ENCODE results near the gene CDH11. TPM values are rescaled to one million over a fixed set of nuclear protein-coding genes. Genes with fewer than 3 reads are reported as not detected.

Gene CDH11
- total RNA-seq, 1 experiment from 2014 or later: 297 TPM

GRCh38 chr16:65044873-65045272 lies 77.0 kb downstream of the CDH11 start:
- CTCF ChIA-PET: no interaction called here
- POLR2A ChIA-PET (ENCODE audit: low non-redundant PET): no interaction called here
- Histone ChIP-seq H3K4me1 (ENCODE audit: insufficient read depth, low read length, poor library complexity, severe bottlenecking) (peaks cover 4% of the 10 kb centered on the region), H3K27ac (ENCODE audit: low read depth, low read length, poor library complexity, severe bottlenecking) (no peak overlapping the region), H3K9me3 (ENCODE audit: low read depth, low read length, poor library complexity, severe bottlenecking) (no peaks in the 10 kb centered on the region), H3K4me3 (ENCODE audit: low read depth, low read length, poor library complexity, severe bottlenecking) (no peak overlapping the region), H3K27me3 (replicated peaks; ENCODE audit: insufficient read depth, low read depth, low read length, poor library complexity) (no peaks in the 10 kb centered on the region), H3K36me3 (ENCODE audit: insufficient read depth, low read length, poor library complexity, severe bottlenecking) (peaks cover 82% of the 10 kb centered on the region)
- DNase-seq (ENCODE audit: low spot score): no peak
- TF ChIP-seq CTCF (conservative IDR thresholded peaks at IDR 0.05; ENCODE audit: low read depth, low read length) (no peak), EZH2 (IDR thresholded peaks at IDR 0.05; ENCODE audit: borderline replicate concordance, low read depth, low read length, poor library complexity, severe bottlenecking) (no peak)
- no TSS peak for BruUV-seq (replicated peaks)
- intact Hi-C loops (cut with micrococcal nuclease; ENCODE audit: unreplicated experiment): no loop called here

GRCh38 chr16:65044026-65044425 lies 77.8 kb downstream of the CDH11 start:
- intact Hi-C loops (cut with micrococcal nuclease; ENCODE audit: unreplicated experiment): no loop called here
- no peak overlapping the region for H3K27ac ChIP-seq (ENCODE audit: low read depth, low read length, poor library complexity, severe bottlenecking)
- TF ChIP-seq EZH2 (IDR thresholded peaks at IDR 0.05; ENCODE audit: borderline replicate concordance, low read depth, low read length, poor library complexity, severe bottlenecking) (no peak), CTCF (conservative IDR thresholded peaks at IDR 0.05; ENCODE audit: low read depth, low read length) (no peak)
- no peak for DNase-seq (ENCODE audit: low spot score)
- H3K9me3 ChIP-seq (ENCODE audit: low read depth, low read length, poor library complexity, severe bottlenecking): no peaks in the 10 kb centered on the region
- no TSS peak for BruUV-seq (replicated peaks)
- no peak overlapping the region for H3K4me3 ChIP-seq (ENCODE audit: low read depth, low read length, poor library complexity, severe bottlenecking)
- CTCF ChIA-PET: no interaction called here
- peaks cover 5% of the 10 kb centered on the region for H3K4me1 ChIP-seq (ENCODE audit: insufficient read depth, low read length, poor library complexity, severe bottlenecking)
- no peaks in the 10 kb centered on the region for H3K27me3 ChIP-seq (replicated peaks; ENCODE audit: insufficient read depth, low read depth, low read length, poor library complexity)
- POLR2A ChIA-PET (ENCODE audit: low non-redundant PET): no interaction called here
- H3K36me3 ChIP-seq (ENCODE audit: insufficient read depth, low read length, poor library complexity, severe bottlenecking): peaks cover 75% of the 10 kb centered on the region

DNA sequence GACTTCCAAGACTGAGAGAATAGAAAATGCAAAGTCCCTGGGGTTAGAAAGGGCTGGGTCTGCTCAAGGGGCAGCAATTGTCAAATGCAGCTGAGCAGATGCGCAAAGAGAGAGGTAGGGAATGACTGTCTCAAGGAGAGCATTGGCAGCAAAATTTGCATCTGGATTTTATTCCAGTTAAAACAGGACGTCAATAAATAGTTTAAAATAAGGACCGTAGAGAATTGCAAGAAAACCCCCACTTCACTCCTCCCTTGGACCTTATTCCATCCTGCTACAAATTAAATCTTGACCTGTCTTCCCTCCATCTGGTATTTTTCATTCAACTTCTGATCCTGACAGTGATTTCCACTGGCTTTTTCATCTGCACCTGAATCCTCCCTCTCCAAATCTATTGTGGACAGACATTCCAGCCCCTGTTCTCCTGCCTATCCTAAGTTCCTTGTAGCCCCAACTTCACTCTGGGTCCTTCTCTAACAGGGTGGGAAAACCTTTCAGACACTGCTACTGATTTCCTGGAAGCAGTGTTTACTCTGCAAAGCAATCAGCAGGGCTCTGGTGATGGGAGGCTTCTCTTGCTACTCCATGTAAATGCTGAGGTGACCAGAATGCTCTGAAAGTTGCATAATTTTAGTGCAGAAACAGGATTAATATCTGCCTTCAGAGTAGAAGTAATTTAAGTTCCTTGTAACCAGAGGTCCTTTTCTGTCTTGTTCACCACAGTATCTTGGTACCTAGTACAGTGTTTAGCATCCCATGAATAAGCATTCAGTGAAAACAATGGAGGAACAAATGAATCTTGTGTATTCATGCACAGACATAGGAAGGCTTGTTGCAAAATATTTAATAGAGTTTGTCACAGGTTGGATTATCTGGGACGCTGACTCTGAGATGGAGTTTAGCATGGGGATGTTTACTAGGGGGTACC lies 79.2 kb downstream of the CDH11 start:
- Histone ChIP-seq H3K4me3 (ENCODE audit: low read depth, low read length, poor library complexity, severe bottlenecking) (no peak overlapping the region), H3K9me3 (ENCODE audit: low read depth, low read length, poor library complexity, severe bottlenecking) (no peaks in the 10 kb centered on the region), H3K4me1 (ENCODE audit: insufficient read depth, low read length, poor library complexity, severe bottlenecking) (peaks cover 18% of the 10 kb centered on the region), H3K27me3 (replicated peaks; ENCODE audit: insufficient read depth, low read depth, low read length, poor library complexity) (no peaks in the 10 kb centered on the region), H3K27ac (ENCODE audit: low read depth, low read length, poor library complexity, severe bottlenecking) (no peak overlapping the region), H3K36me3 (ENCODE audit: insufficient read depth, low read length, poor library complexity, severe bottlenecking) (peaks cover 63% of the 10 kb centered on the region)
- no TSS peak for BruUV-seq (replicated peaks)
- intact Hi-C loops (cut with micrococcal nuclease; ENCODE audit: unreplicated experiment): no loop called here
- TF ChIP-seq EZH2 (IDR thresholded peaks at IDR 0.05; ENCODE audit: borderline replicate concordance, low read depth, low read length, poor library complexity, severe bottlenecking) (no peak), CTCF (conservative IDR thresholded peaks at IDR 0.05; ENCODE audit: low read depth, low read length) (no peak)
- CTCF ChIA-PET: no interaction called here
- POLR2A ChIA-PET (ENCODE audit: low non-redundant PET): no interaction called here
- no peak for DNase-seq (ENCODE audit: low spot score)
